Ishikawa (cell line): ENCODE data around the gene A4GNT.

ENCODE experiments used
- CREB1 ChIP-seq: IDR thresholded peaks from 2 replicates; pipeline ENCODE4 v1.6.1; 2012; ENCODE audit warnings: low read depth
- EGR1 ChIP-seq: IDR thresholded peaks from 2 replicates; pipeline ENCODE4 v1.6.1; 2012
- EP300 ChIP-seq: IDR thresholded peaks from 2 replicates; pipeline ENCODE4 v1.6.1; 2012; ENCODE audit warnings: borderline replicate concordance
- FOXM1 ChIP-seq: IDR thresholded peaks from 2 replicates; pipeline ENCODE4 v1.6.1; 2012; ENCODE audit warnings: low read depth, borderline replicate concordance
- RAD21 ChIP-seq: IDR thresholded peaks from 2 replicates; pipeline ENCODE4 v1.6.1; 2012; ENCODE audit warnings: low read depth
- TEAD4 ChIP-seq: IDR thresholded peaks from 2 replicates; pipeline ENCODE4 v1.6.1; 2012
- USF1 ChIP-seq: IDR thresholded peaks from 2 replicates; pipeline ENCODE4 v1.6.1; 2012
- YY1 ChIP-seq: IDR thresholded peaks from 2 replicates; pipeline ENCODE4 v1.6.1; 2012; ENCODE audit warnings: low read depth
- ZBTB7A ChIP-seq: IDR thresholded peaks from 2 replicates; pipeline ENCODE4 v1.6.1; 2012; ENCODE audit warnings: low read depth
- TF ChIP-seq, protein P1 (sequence below): IDR thresholded peaks from 2 replicates; pipeline ENCODE4 v1.6.1; 2012

GRCh38 chr3:138140940-138141339, 8.8 kb upstream of the A4GNT start:
- TF ChIP-seq EP300 = no peak
- TF ChIP-seq, protein P1, sequence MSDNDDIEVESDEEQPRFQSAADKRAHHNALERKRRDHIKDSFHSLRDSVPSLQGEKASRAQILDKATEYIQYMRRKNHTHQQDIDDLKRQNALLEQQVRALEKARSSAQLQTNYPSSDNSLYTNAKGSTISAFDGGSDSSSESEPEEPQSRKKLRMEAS = no peak
- TF ChIP-seq RAD21 = no peak
- no peak for TF ChIP-seq YY1
- TF ChIP-seq CREB1 = no peak
- TF ChIP-seq EGR1 = no peak
- no peak for TF ChIP-seq USF1
- no peak for TF ChIP-seq FOXM1
- no peak for TF ChIP-seq ZBTB7A
- TF ChIP-seq TEAD4 = no peak
